GM12892 (cell line): ENCODE data around the gene KL.

Source experiments
- POLR2A ChIP-seq: IDR thresholded peaks from 2 replicates; pipeline ENCODE4 v1.6.1; 2011; ENCODE audit warnings: low read depth, low read length, control low read depth
- POLR2AphosphoS5 ChIP-seq: IDR thresholded peaks from 2 replicates; pipeline ENCODE4 v1.6.1; 2011; ENCODE audit warnings: low read depth, low read length, control low read depth
- TAF1 ChIP-seq: IDR thresholded peaks from 2 replicates; pipeline ENCODE4 v1.6.1; 2011; ENCODE audit warnings: low read depth, mild to moderate bottlenecking, control low read depth, low read length, borderline replicate concordance

DNA sequence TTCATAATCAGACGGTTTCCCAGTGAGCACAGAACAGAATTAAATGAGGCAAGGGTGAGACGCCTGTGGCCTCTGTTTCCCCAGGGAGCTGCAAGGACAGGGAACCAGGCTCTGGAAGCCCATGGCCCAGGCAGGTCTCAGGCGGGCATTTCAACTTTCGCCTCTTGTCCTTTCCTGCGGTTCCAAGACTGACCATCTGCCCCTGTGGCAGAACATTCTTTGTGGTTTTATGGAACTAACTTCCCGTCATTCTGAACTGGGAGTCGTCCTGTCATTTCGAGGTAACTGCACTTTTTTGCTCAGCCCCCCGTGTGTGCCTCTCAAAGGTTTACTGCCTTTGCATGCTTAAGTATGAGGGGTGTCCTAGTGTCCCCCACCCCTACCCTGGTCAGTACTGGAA lies 70.9 kb downstream of the KL start:
- TF ChIP-seq POLR2AphosphoS5 (no peak), POLR2A (no peak), TAF1 (no peak)
